ENCODE data around the gene TBC1D9.
"Not testable (repeated sequence)": the region's sequence is repeated elsewhere in the genome, so short reads cannot be mapped to it uniquely, and the experiment has no call there.

The TBC1D9 gene

GRCh38 chr4:140750470-140750869, 5.7 kb downstream of the TBC1D9 start:
- Histone ChIP-seq H3K36me3 (ENCODE audit: low read depth) (no peaks in the 10 kb centered on the region), H3K27me3 (ENCODE audit: insufficient read depth, poor library complexity, severe bottlenecking) (no peaks in the 10 kb centered on the region), H3K9me3 (ENCODE audit: severe bottlenecking) (peaks cover 6% of the 10 kb centered on the region), H3K27ac (ENCODE audit: poor library complexity, severe bottlenecking) (no peak overlapping the region), H3K4me1 (ENCODE audit: insufficient read depth, poor library complexity, severe bottlenecking) (no peaks in the 10 kb centered on the region), H3K4me3 (ENCODE audit: severe bottlenecking) (no peak overlapping the region)
- ATAC-seq (ENCODE audit: low read depth) (no peak), DNase-seq (ENCODE audit: low spot score) (no peak)
- no peak for TF ChIP-seq CTCF (IDR thresholded peaks at IDR 0.05; ENCODE audit: poor library complexity, severe bottlenecking)

- DNase-seq (ENCODE audit: low spot score) = no peak
- no peak for TF ChIP-seq CTCF (IDR thresholded peaks at IDR 0.05; ENCODE audit: poor library complexity, severe bottlenecking)
- no peak for ATAC-seq (ENCODE audit: low read depth)
- Histone ChIP-seq H3K27me3 (ENCODE audit: insufficient read depth, poor library complexity, severe bottlenecking) (no peaks in the 10 kb centered on the region), H3K27ac (ENCODE audit: poor library complexity, severe bottlenecking) (no peak overlapping the region), H3K4me1 (ENCODE audit: insufficient read depth, poor library complexity, severe bottlenecking) (no peaks in the 10 kb centered on the region), H3K36me3 (ENCODE audit: low read depth) (no peaks in the 10 kb centered on the region), H3K9me3 (ENCODE audit: severe bottlenecking) (peaks cover 6% of the 10 kb centered on the region), H3K4me3 (ENCODE audit: severe bottlenecking) (no peak overlapping the region)
Measured at GRCh38 chr4:140748171-140748570, 8.0 kb downstream of the TBC1D9 start.

- DNase-seq (ENCODE audit: low spot score); H3K36me3 ChIP-seq (ENCODE audit: low read depth); H3K4me3 ChIP-seq (ENCODE audit: severe bottlenecking); H3K27me3 ChIP-seq (ENCODE audit: insufficient read depth, poor library complexity, severe bottlenecking); ATAC-seq (ENCODE audit: low read depth); H3K27ac ChIP-seq (ENCODE audit: poor library complexity, severe bottlenecking); H3K9me3 ChIP-seq (ENCODE audit: severe bottlenecking); H3K4me1 ChIP-seq (ENCODE audit: insufficient read depth, poor library complexity, severe bottlenecking): not testable (repeated sequence)
Measured at GRCh38 chr4:140746546-140746945, 9.6 kb downstream of the TBC1D9 start.

- no peak for TF ChIP-seq CTCF (IDR thresholded peaks at IDR 0.05; ENCODE audit: poor library complexity, severe bottlenecking)
Measured at GRCh38 chr4:140744421-140744820, 11.8 kb downstream of the TBC1D9 start.

GRCh38 chr4:140743194-140743931, 12.8 kb downstream of the TBC1D9 start:
- Histone ChIP-seq H3K27me3 (ENCODE audit: insufficient read depth, poor library complexity, severe bottlenecking) (no peaks in the 10 kb centered on the region), H3K36me3 (ENCODE audit: low read depth) (no peaks in the 10 kb centered on the region), H3K4me3 (ENCODE audit: severe bottlenecking) (no peak overlapping the region), H3K27ac (ENCODE audit: poor library complexity, severe bottlenecking) (no peak overlapping the region), H3K4me1 (ENCODE audit: insufficient read depth, poor library complexity, severe bottlenecking) (peaks cover 11% of the 10 kb centered on the region), H3K9me3 (ENCODE audit: severe bottlenecking) (peaks cover 3% of the 10 kb centered on the region)
- no peak for DNase-seq (ENCODE audit: low spot score)
- ATAC-seq (ENCODE audit: low read depth) = peak; percentile 46; the same call in 2 of the 3 replicates
- TF ChIP-seq CTCF (IDR thresholded peaks at IDR 0.05; ENCODE audit: poor library complexity, severe bottlenecking) = peak; percentile 34

More at GRCh38 chr4:140744421-140744820, 11.8 kb downstream of the TBC1D9 start:
- H3K4me3 ChIP-seq (ENCODE audit: severe bottlenecking) = no peak overlapping the region
- ATAC-seq (ENCODE audit: low read depth) (no peak), DNase-seq (ENCODE audit: low spot score) (no peak)
- H3K36me3 ChIP-seq (ENCODE audit: low read depth) = no peaks in the 10 kb centered on the region
- no peaks in the 10 kb centered on the region for H3K27me3 ChIP-seq (ENCODE audit: insufficient read depth, poor library complexity, severe bottlenecking)
- no peak overlapping the region for H3K27ac ChIP-seq (ENCODE audit: poor library complexity, severe bottlenecking)
- H3K9me3 ChIP-seq (ENCODE audit: severe bottlenecking) = peaks cover 6% of the 10 kb centered on the region
- peaks cover 11% of the 10 kb centered on the region for H3K4me1 ChIP-seq (ENCODE audit: insufficient read depth, poor library complexity, severe bottlenecking)

All from RWPE2 (cell line).